ENCODE data around the gene ALAD.

DNA sequence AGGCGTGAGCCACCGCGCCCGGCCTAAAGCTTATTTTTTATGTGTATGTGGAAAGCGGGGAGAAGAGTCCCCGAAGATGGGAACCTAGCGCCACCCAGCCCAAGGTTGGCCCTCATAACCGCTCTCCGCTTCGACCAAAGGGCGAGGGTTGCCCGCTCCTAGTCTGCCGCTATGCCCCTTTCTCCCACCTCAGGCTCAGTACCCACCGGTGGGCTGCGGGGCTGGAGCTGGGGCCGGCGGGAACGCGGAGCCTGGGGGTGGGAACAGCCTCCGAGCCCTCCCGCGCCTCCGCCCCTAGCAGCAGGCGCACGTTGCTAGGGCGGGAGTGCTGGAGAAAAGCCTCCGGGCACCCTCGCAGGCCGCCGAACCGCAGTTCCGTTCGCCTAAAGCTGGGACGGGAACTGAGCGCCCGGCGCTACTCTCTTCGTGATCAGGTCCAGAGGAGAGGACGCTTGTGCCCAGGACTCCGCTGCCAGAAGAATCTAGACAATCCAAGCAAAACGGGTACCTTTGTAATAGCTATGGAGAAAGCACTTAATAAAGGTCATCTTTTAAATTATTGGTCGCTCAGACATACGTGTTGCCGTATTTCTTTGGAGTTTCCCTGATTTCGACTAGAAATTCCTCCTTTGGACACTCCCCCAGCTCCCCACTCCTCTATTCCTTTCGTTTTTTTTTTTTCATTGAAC lies 60.9 kb downstream of the ALAD start, which contains the start of gene WDR31:
- TF ChIP-seq POLR2A (IDR thresholded peaks at IDR 0.05; ENCODE audit: low read length), result peak; percentile 90
- no peak for TF ChIP-seq GATA1 (IDR thresholded peaks at IDR 0.05; ENCODE audit: low read depth, low read length)
